Astrocyte of the spinal cord (primary cell): ENCODE data around the gene IKZF3.

Experiments
- DNase-seq: peaks from one replicate; pipeline ENCODE4 v3.0.0; 2011; ENCODE audit warnings: low read depth, low spot score
- H3K4me3 ChIP-seq: 2 replicates; pipeline ENCODE4 v1.5.1; 2011; ENCODE audit warnings: low read depth, mild to moderate bottlenecking, low read length, moderate library complexity
- CTCF ChIP-seq: IDR thresholded peaks from 2 replicates; pipeline ENCODE4 v1.5.1; 2012; ENCODE audit warnings: low read depth, mild to moderate bottlenecking, low read length, inconsistent platforms
- in situ Hi-C: cut with HindIII; loops from 2 replicates; pipeline ENCODE4 v1.10.0; 2017; ENCODE audit warnings: low sequenced_read_pairs

IKZF3 gene

GRCh38 chr17:39757931-39758873, 105.9 kb downstream of the IKZF3 start:
- H3K4me3 ChIP-seq, result no peak overlapping the region
- DNase-seq, result peak; percentile 67
- in situ Hi-C loops, result no loop called here
- TF ChIP-seq CTCF, result no peak

DNA sequence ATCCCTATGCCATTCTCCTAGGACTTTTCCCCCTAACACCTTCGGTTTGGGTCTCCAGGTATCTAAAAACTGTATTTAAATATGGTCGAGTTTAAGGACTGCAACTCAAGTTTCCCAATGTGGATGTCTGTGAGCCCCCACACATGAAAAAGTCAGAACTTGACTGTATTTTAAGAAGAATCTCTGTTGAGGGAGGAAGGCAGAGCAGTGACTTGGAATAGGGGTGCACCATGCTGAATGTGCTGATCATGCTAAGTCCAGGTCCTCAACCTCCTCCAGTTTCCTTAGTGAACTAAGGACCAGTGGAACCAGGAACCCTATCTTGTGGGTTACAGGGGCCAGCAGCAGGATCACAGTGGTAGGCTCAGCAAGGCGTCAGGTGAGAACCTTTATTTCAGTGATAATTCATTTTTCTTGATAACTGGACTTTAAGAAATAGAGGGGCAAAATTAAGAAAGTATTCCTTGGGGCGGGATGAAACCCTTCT, 106.9 kb downstream of the IKZF3 start:
- no peak overlapping the region for H3K4me3 ChIP-seq
- in situ Hi-C loops, result no loop called here
- TF ChIP-seq CTCF, result no peak
- DNase-seq, result no peak

- in situ Hi-C loops, result no loop called here
- H3K4me3 ChIP-seq, result no peak overlapping the region
- TF ChIP-seq CTCF, result no peak
- no peak for DNase-seq
Measured at GRCh38 chr17:39756380-39757079, 107.6 kb downstream of the IKZF3 start.

DNA sequence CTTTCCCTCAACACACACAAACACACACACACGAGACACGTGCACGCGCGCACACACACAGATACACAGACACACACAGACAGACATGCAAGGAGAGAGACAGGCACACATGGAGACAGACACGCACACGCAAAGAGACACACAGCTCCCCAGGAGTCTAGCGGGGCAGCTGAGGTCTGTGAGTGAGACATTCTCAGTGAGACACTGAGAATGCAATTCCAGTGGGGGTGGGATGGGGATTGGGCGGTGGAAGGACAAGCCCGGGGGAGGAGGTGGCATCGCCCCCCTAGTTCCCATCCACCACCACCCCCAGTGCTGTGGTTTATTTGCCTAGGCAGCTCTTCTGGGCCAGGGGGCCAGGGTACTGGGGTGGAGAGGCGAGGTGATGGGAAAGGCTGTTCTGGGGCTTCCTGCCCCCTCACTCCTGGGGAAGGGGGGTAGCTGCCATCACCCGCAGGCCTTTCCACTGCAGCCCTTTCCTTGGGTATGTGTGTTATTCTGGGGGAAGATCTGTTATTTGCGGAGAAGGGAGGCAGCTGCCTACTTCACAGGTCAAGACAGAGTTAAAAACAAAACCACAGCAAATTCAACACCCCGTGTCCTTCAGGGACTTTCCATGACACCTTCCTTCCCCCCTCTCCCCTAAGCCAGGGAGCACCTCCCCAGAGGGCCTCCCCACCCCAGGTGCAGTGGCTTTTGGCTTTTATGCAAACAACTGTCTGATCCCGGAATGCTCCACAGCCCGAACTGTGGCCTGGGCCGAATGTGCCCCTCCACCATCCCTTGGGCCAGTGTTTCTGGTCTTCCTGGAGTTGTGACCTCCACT, 108.3 kb downstream of the IKZF3 start:
- in situ Hi-C loops, result no loop called here
- DNase-seq, result no peak
- TF ChIP-seq CTCF, result no peak
- no peak overlapping the region for H3K4me3 ChIP-seq

- TF ChIP-seq CTCF, result no peak
- peak; percentile 14 for DNase-seq
- H3K4me3 ChIP-seq, result peak overlapping the region; percentile 58
- in situ Hi-C loops, result no loop called here
Measured at GRCh38 chr17:39754958-39755553, 109.1 kb downstream of the IKZF3 start.
